K562 (cell line): ENCODE measurements around the gene NUP107. TPM values are rescaled to one million over a fixed set of nuclear protein-coding genes. Genes with fewer than 3 reads are reported as not detected.

ENCODE experiments used
- CTCFL ChIP-seq: IDR thresholded peaks from 2 replicates; pipeline ENCODE4 v1.6.1; 2011; ENCODE audit warnings: borderline replicate concordance, low read depth, mild to moderate bottlenecking, moderate library complexity, low read length; ENCODE audit not compliant: insufficient read depth, poor library complexity, severe bottlenecking
- ERF ChIP-seq: fragments of 450-650 bp; formaldehyde crosslinking; IDR thresholded peaks from 2 replicates; pipeline ENCODE4 v1.4.0; 2020; ENCODE audit warnings: mild to moderate bottlenecking, mixed read lengths
- HIVEP1 ChIP-seq: fragments of 250-450 bp; sonication (Bioruptor Pico); IDR thresholded peaks from 2 replicates; pipeline ENCODE4 v1.4.0; 2020; ENCODE audit warnings: mild to moderate bottlenecking
- NEUROD1 ChIP-seq: fragments of 150-350 bp; IDR thresholded peaks from 2 replicates; pipeline ENCODE4 v1.6.1; 2014; ENCODE audit warnings: borderline replicate concordance, low read length, low read depth; ENCODE audit not compliant: partially characterized antibody
- REST ChIP-seq, 2 experiments: fragments of 450-650 bp; formaldehyde crosslinking in 1 of 2; IDR thresholded peaks; 2 replicates each; pipeline versions ENCODE4 v1.4.0 to v1.6.1; 2014 to 2020; ENCODE audit warnings: mild to moderate bottlenecking in 2 of 2, borderline replicate concordance in 1 of 2, low read depth in 1 of 2
- RNF2 ChIP-seq: sonication (generic); IDR thresholded peaks from 2 replicates; pipeline ENCODE4 v1.6.1; 2016
- SMAD4 ChIP-seq: fragments of 250-450 bp; sonication (Bioruptor Pico); conservative IDR thresholded peaks from 2 replicates; pipeline ENCODE4 v1.8.0; 2021; ENCODE audit warnings: inconsistent platforms, mild to moderate bottlenecking, moderate library complexity
- VEZF1 ChIP-seq: fragments of 200-800 bp; sonication (Bioruptor generic); IDR thresholded peaks from 2 replicates; pipeline ENCODE4 v1.6.1; 2017; ENCODE audit warnings: missing genetic modification characterization, missing compliant biosample characterization
- ZC3H11A ChIP-seq: IDR thresholded peaks from 2 replicates; pipeline ENCODE4 v1.6.1; 2012; ENCODE audit warnings: low read depth, low read length, improper control_type of control experiment
- ZNF143 ChIP-seq: sonication (generic); formaldehyde crosslinking; IDR thresholded peaks from 2 replicates; pipeline ENCODE4 v1.9.0; 2022; ENCODE audit warnings: mild to moderate bottlenecking, missing genetic modification reagents
- ZNF77 ChIP-seq: fragments of 250-450 bp; sonication (Bioruptor Pico); IDR thresholded peaks from 2 replicates; pipeline ENCODE4 v1.5.0; 2020
- polyA plus RNA-seq, 8 experiments: library from polyadenylated mRNA; depleted of rRNA in 4 of 8; stranded (reverse) in 5 of 8; unstranded in 3 of 8; fragments of >200 nt; fragmentation: Nextera tagmentation in 2 of 8; fragmentation: Illumina TruSeq in 1 of 8; extraction: Ambion mirVana in 2 of 8; extraction: Trizol in 1 of 8; gene quantifications; 2 replicates each; pipeline versions ENCODE4 v1.2.1 to v1.2.3, GENCODE V29; 2011 to 2014; ENCODE audit warnings: inconsistent platforms in 1 of 8, missing spikeins in 1 of 8
- total RNA-seq, 7 experiments: library from RNA; depleted of rRNA in 6 of 7; stranded (reverse); fragments of >200 nt in 6 of 7; fragmentation: Illumina TruSeq in 2 of 7; extraction: Trizol in 2 of 7; gene quantifications; 2 replicates each; pipeline versions ENCODE4 v1.2.1 to v1.2.3, GENCODE V29; 2011 to 2021; ENCODE audit warnings: low replicate concordance in 1 of 7

The NUP107 gene
- total and polyA plus RNA-seq, 9 of the 15 experiments (the other 6 are each of a cell fraction or from before 2014, with no cell fraction given) = 129 to 277 (median 199) TPM

- TF ChIP-seq CTCFL = no peak
- 0 out of 2 replicates have a peak, but pooled peaks have one; percentile 7 for TF ChIP-seq REST (IDR thresholded peaks at IDR 0.05; ENCODE audit: borderline replicate concordance)
- TF ChIP-seq REST (CRISPR knock-in tag; IDR thresholded peaks at IDR 0.05; ENCODE audit: low read depth) = no peak
- no peak; the same call in 1 of the 2 replicates for TF ChIP-seq VEZF1 (CRISPR knock-in tag)
- no peak for TF ChIP-seq ZNF77 (CRISPR knock-in tag)
- TF ChIP-seq HIVEP1 (CRISPR knock-in tag) = 0 out of 2 replicates have a peak, but pooled peaks have one; percentile 7
- no peak for TF ChIP-seq ZNF143 (CRISPR knock-in tag)
- TF ChIP-seq SMAD4 = peak; percentile 98
- peak; percentile 95; the same call in 1 of the 2 replicates for TF ChIP-seq ZC3H11A
- peak; percentile 63; the same call in 1 of the 2 replicates for TF ChIP-seq RNF2
- peak; percentile 60 for TF ChIP-seq NEUROD1
- no peak for TF ChIP-seq ERF (CRISPR knock-in tag)
Observed at GRCh38 chr12:68686595-68687521, at the start of gene NUP107 (continued).
